ENCODE measurements around the gene COL8A1. TPM values are rescaled to one million over a fixed set of nuclear protein-coding genes. Genes with fewer than 3 reads are reported as not detected.

COL8A1 gene
- polyA plus RNA-seq, 3 donors: not detected

DNA sequence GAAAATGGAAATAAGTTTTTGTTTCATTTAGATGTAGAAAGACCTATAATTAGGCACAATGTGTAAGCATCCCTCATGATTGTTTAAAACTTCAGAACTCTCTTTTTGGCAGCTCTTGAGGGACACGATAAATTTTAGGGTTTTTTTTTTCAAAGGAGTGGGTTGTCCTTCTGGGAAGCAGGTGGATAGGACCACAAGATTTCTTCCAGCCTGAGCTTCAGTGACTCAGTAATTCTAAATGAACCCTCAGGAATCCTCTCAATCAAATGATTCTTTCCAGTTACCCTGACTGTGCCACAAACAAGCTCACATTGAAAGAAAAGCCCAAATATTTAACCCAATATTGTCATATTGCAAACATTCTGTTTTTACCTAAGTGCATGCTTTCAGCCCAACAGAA is 45.1 kb downstream of the COL8A1 start:
- H3K4me3 ChIP-seq (replicated peaks in 1 of 3; ENCODE audit: low read depth in 2 of 3, low read length in 3 of 3): no peak overlapping the region
- peaks cover 0 to 2% (median 0%) of the 10 kb centered on the region in 7 donors for H3K9me3 Mint-ChIP-seq
- H3K27ac Mint-ChIP-seq: no peak overlapping the region
- no peaks in the 10 kb centered on the region for H3K36me3 Mint-ChIP-seq
- no peaks in the 10 kb centered on the region for H3K4me1 Mint-ChIP-seq
- no peaks in the 10 kb centered on the region for H3K4me1 ChIP-seq (ENCODE audit: control insufficient read depth in 1 of 2, insufficient read depth in 2 of 2, low read length in 2 of 2)
- WGBS (ENCODE audit: insufficient coverage): no CpG with 5 or more reads among the region's 1 CpG
- no peaks in the 10 kb centered on the region for H3K36me3 ChIP-seq (replicated peaks in 1 of 2; ENCODE audit: control insufficient read depth in 1 of 2, insufficient read depth in 2 of 2, low read length in 2 of 2)
- H2AFZ ChIP-seq (ENCODE audit: insufficient read depth, low read depth, low read length, poor library complexity, severe bottlenecking): no peak overlapping the region
- H3K9me3 ChIP-seq (replicated peaks in 1 of 2; ENCODE audit: control insufficient read depth in 1 of 2, insufficient read depth in 1 of 2, low read length in 2 of 2): no peaks in the 10 kb centered on the region
- H4K20me1 ChIP-seq (ENCODE audit: insufficient read depth, low read length): no peaks in the 10 kb centered on the region
- no peak overlapping the region for H3K27ac ChIP-seq (ENCODE audit: low read depth in 1 of 2, low read length in 2 of 2)
- TF ChIP-seq, protein P1, sequence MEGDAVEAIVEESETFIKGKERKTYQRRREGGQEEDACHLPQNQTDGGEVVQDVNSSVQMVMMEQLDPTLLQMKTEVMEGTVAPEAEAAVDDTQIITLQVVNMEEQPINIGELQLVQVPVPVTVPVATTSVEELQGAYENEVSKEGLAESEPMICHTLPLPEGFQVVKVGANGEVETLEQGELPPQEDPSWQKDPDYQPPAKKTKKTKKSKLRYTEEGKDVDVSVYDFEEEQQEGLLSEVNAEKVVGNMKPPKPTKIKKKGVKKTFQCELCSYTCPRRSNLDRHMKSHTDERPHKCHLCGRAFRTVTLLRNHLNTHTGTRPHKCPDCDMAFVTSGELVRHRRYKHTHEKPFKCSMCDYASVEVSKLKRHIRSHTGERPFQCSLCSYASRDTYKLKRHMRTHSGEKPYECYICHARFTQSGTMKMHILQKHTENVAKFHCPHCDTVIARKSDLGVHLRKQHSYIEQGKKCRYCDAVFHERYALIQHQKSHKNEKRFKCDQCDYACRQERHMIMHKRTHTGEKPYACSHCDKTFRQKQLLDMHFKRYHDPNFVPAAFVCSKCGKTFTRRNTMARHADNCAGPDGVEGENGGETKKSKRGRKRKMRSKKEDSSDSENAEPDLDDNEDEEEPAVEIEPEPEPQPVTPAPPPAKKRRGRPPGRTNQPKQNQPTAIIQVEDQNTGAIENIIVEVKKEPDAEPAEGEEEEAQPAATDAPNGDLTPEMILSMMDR (IDR thresholded peaks at IDR 0.05): no peak
- intact Hi-C loops (cut with micrococcal nuclease): no loop called here
- H3K9ac ChIP-seq (ENCODE audit: insufficient read depth, low read length, poor library complexity, severe bottlenecking): no peak overlapping the region
- no peak for DNase-seq
- no peaks in the 10 kb centered on the region for H3K79me2 ChIP-seq (ENCODE audit: insufficient read depth, low read length)
- H3K4me3 Mint-ChIP-seq: no peak overlapping the region
- no peak overlapping the region for H3K4me2 ChIP-seq (replicated peaks; ENCODE audit: extremely low read depth, low read length, poor library complexity, severe bottlenecking)
- peaks cover 0 to 4% (median 0%) of the 10 kb centered on the region in 3 donors for H3K27me3 Mint-ChIP-seq (ENCODE audit: low read depth in 3 of 3)
- H3K27me3 ChIP-seq (ENCODE audit: control insufficient read depth in 2 of 2, insufficient read depth in 2 of 2, low read length in 2 of 2): no peaks in the 10 kb centered on the region

DNA sequence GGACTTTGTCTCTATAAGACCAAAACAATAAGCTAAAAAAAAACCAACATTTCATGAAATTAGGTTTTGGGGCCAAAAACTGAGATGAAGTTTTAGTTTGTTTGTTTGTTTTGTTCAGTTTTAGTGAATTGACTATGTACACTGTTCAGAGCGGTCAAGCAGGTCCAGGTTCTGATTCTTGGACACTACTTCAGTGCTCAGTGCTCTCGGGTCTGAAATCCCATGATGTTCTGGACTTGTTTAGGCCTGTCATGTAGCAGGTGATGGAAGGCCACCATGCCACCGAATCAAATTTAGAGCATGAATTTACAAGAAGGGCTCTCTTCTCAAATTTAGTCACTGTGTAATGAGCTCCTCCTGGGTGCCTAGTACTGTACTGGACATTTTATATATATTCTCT is 45.5 kb downstream of the COL8A1 start:
- TF ChIP-seq, protein P1 (IDR thresholded peaks at IDR 0.05): no peak
- no peaks in the 10 kb centered on the region for H3K36me3 ChIP-seq (replicated peaks in 1 of 2; ENCODE audit: control insufficient read depth in 1 of 2, insufficient read depth in 2 of 2, low read length in 2 of 2)
- peaks cover 0 to 2% (median 0%) of the 10 kb centered on the region in 7 donors for H3K9me3 Mint-ChIP-seq
- H3K4me3 Mint-ChIP-seq: no peak overlapping the region
- H3K4me2 ChIP-seq (replicated peaks; ENCODE audit: extremely low read depth, low read length, poor library complexity, severe bottlenecking): no peak overlapping the region
- peaks cover 0 to 4% (median 0%) of the 10 kb centered on the region in 3 donors for H3K27me3 Mint-ChIP-seq (ENCODE audit: low read depth in 3 of 3)
- 87% methylated on average over 3 of the region's 3 CpGs for WGBS (ENCODE audit: insufficient coverage)
- H3K9me3 ChIP-seq (replicated peaks in 1 of 2; ENCODE audit: control insufficient read depth in 1 of 2, insufficient read depth in 1 of 2, low read length in 2 of 2): no peaks in the 10 kb centered on the region
- H3K9ac ChIP-seq (ENCODE audit: insufficient read depth, low read length, poor library complexity, severe bottlenecking): no peak overlapping the region
- no peak for DNase-seq
- no peak overlapping the region for H3K27ac ChIP-seq (ENCODE audit: low read depth in 1 of 2, low read length in 2 of 2)
- H3K36me3 Mint-ChIP-seq: no peaks in the 10 kb centered on the region
- no peaks in the 10 kb centered on the region for H3K4me1 Mint-ChIP-seq
- H3K27me3 ChIP-seq (ENCODE audit: control insufficient read depth in 2 of 2, insufficient read depth in 2 of 2, low read length in 2 of 2): no peaks in the 10 kb centered on the region
- H3K79me2 ChIP-seq (ENCODE audit: insufficient read depth, low read length): no peaks in the 10 kb centered on the region
- H2AFZ ChIP-seq (ENCODE audit: insufficient read depth, low read depth, low read length, poor library complexity, severe bottlenecking): no peak overlapping the region
- no peak overlapping the region for H3K4me3 ChIP-seq (replicated peaks in 1 of 3; ENCODE audit: low read depth in 2 of 3, low read length in 3 of 3)
- H4K20me1 ChIP-seq (ENCODE audit: insufficient read depth, low read length): no peaks in the 10 kb centered on the region
- H3K4me1 ChIP-seq (ENCODE audit: control insufficient read depth in 1 of 2, insufficient read depth in 2 of 2, low read length in 2 of 2): no peaks in the 10 kb centered on the region
- intact Hi-C loops (cut with micrococcal nuclease): no loop called here
- no peak overlapping the region for H3K27ac Mint-ChIP-seq
